Parathyroid adenoma (tissue), 2 donors: ENCODE measurements around the gene SNX20.

Experiments
- H2AFZ ChIP-seq: fragments of 300-600 bp; sonication (generic); one replicate; pipeline ENCODE4 v1.7.0; 2017; ENCODE audit warnings: antibody characterized with exemption, mild to moderate bottlenecking
- H3K27ac ChIP-seq: fragments of 300-600 bp; sonication (generic); one replicate; pipeline ENCODE4 v1.7.0; 2017
- H3K27me3 ChIP-seq: fragments of 300-600 bp; sonication (generic); one replicate; pipeline ENCODE4 v1.7.0; 2017; ENCODE audit warnings: low read length; ENCODE audit not compliant: control insufficient read depth, insufficient read depth
- H3K36me3 ChIP-seq: fragments of 300-600 bp; sonication (generic); one replicate; pipeline ENCODE4 v1.7.0; 2017; ENCODE audit warnings: low read length; ENCODE audit not compliant: control insufficient read depth, insufficient read depth
- H3K4me1 ChIP-seq: fragments of 300-600 bp; sonication (generic); one replicate; pipeline ENCODE4 v1.7.0; 2017; ENCODE audit warnings: control low read depth
- H3K4me2 ChIP-seq: fragments of 300-600 bp; sonication (generic); one replicate; pipeline ENCODE4 v1.7.0; 2017; ENCODE audit warnings: low read length
- H3K4me3 ChIP-seq: fragments of 300-600 bp; sonication (generic); one replicate; pipeline ENCODE4 v1.7.0; 2017; ENCODE audit warnings: low read depth, low read length
- H3K79me2 ChIP-seq: fragments of 300-600 bp; sonication (generic); one replicate; pipeline ENCODE4 v1.7.0; 2017; ENCODE audit warnings: control low read depth
- H3K9ac ChIP-seq: fragments of 300-600 bp; sonication (generic); one replicate; pipeline ENCODE4 v1.7.0; 2017; ENCODE audit warnings: mild to moderate bottlenecking
- H3K9me3 ChIP-seq: fragments of 300-600 bp; sonication (generic); one replicate; pipeline ENCODE4 v1.7.0; 2017; ENCODE audit warnings: low read length; ENCODE audit not compliant: control insufficient read depth
- CTCF ChIP-seq: fragments of 300-600 bp; sonication (generic); IDR thresholded peaks from one replicate; pipeline ENCODE4 v1.7.0; 2017; ENCODE audit warnings: antibody characterized with exemption, mild to moderate bottlenecking
- donor health status: primary hyperparathyroidism.

Gene SNX20

GRCh38 chr16:50674831-50675230 lies 6.3 kb downstream of the SNX20 start:
- H3K9ac ChIP-seq, result no peak overlapping the region
- H3K27ac ChIP-seq, result no peak overlapping the region
- H3K4me1 ChIP-seq, result no peaks in the 10 kb centered on the region
- H3K4me3 ChIP-seq, result no peak overlapping the region
- no peak overlapping the region for H3K4me2 ChIP-seq
- no peak for TF ChIP-seq CTCF
- no peaks in the 10 kb centered on the region for H3K79me2 ChIP-seq
- H2AFZ ChIP-seq, result no peak overlapping the region
- no peaks in the 10 kb centered on the region for H3K9me3 ChIP-seq
- H3K36me3 ChIP-seq, result no peaks in the 10 kb centered on the region
- no peaks in the 10 kb centered on the region for H3K27me3 ChIP-seq

- Histone ChIP-seq H3K4me3 (no peak overlapping the region), H3K79me2 (no peaks in the 10 kb centered on the region), H3K4me1 (no peaks in the 10 kb centered on the region), H3K27ac (no peak overlapping the region), H2AFZ (no peak overlapping the region), H3K4me2 (no peak overlapping the region), H3K36me3 (no peaks in the 10 kb centered on the region), H3K9me3 (no peaks in the 10 kb centered on the region), H3K27me3 (no peaks in the 10 kb centered on the region), H3K9ac (no peak overlapping the region)
- no peak for TF ChIP-seq CTCF
Observed at GRCh38 chr16:50673496-50674275, 7.4 kb downstream of the SNX20 start.

GRCh38 chr16:50671644-50672260 lies 9.4 kb downstream of the SNX20 start:
- H3K27me3 ChIP-seq, result no peaks in the 10 kb centered on the region

GRCh38 chr16:50670476-50670875 lies 10.6 kb downstream of the SNX20 start:
- Histone ChIP-seq H3K4me1 (no peaks in the 10 kb centered on the region), H3K79me2 (no peaks in the 10 kb centered on the region), H3K9ac (no peak overlapping the region), H2AFZ (no peak overlapping the region), H3K27ac (no peak overlapping the region), H3K36me3 (no peaks in the 10 kb centered on the region), H3K4me3 (no peak overlapping the region), H3K27me3 (no peaks in the 10 kb centered on the region), H3K9me3 (no peaks in the 10 kb centered on the region), H3K4me2 (no peak overlapping the region)
- TF ChIP-seq CTCF, result no peak

More at GRCh38 chr16:50671644-50672260, 9.4 kb downstream of the SNX20 start:
- H3K4me2 ChIP-seq, result no peak overlapping the region
- H3K36me3 ChIP-seq, result no peaks in the 10 kb centered on the region
- H3K27ac ChIP-seq, result no peak overlapping the region
- H2AFZ ChIP-seq, result no peak overlapping the region
- H3K4me1 ChIP-seq, result no peaks in the 10 kb centered on the region
- H3K79me2 ChIP-seq, result no peaks in the 10 kb centered on the region
- H3K4me3 ChIP-seq, result no peak overlapping the region
- H3K9me3 ChIP-seq, result no peaks in the 10 kb centered on the region
- H3K9ac ChIP-seq, result no peak overlapping the region
- peak; percentile 11 for TF ChIP-seq CTCF
